Progenitor cell of endocrine pancreas (in vitro differentiated cells): ENCODE data around the gene TMC7. TPM values are rescaled to one million over a fixed set of nuclear protein-coding genes. Genes with fewer than 3 reads are reported as not detected.
A peak's percentile ranks its signal among the peaks of the same experiment; 100 is the strongest.

ENCODE experiments used
- DNase-seq: peaks from one replicate; pipeline ENCODE4 v3.0.0; 2021; ENCODE audit warnings: low spot score; ENCODE audit not compliant: unreplicated experiment
- H3K27ac Mint-ChIP-seq: 2 replicates; pipeline ENCODE4 v1.8.0; 2021; ENCODE audit warnings: mild to moderate bottlenecking, moderate library complexity, mixed read lengths
- H3K27me3 Mint-ChIP-seq: 2 replicates; pipeline ENCODE4 v1.8.0; 2021; ENCODE audit warnings: mixed read lengths
- H3K36me3 Mint-ChIP-seq: 2 replicates; pipeline ENCODE4 v1.8.0; 2022; ENCODE audit warnings: mixed read lengths; ENCODE audit not compliant: insufficient read depth
- H3K4me1 Mint-ChIP-seq: 2 replicates; pipeline ENCODE4 v1.8.0; 2021; ENCODE audit warnings: low read depth, mixed read lengths
- H3K4me3 Mint-ChIP-seq: 2 replicates; pipeline ENCODE4 v1.8.0; 2021; ENCODE audit warnings: low read depth, mild to moderate bottlenecking, moderate library complexity, mixed read lengths
- H3K9me3 Mint-ChIP-seq: 2 replicates; pipeline ENCODE4 v1.8.0; 2021; ENCODE audit warnings: low read depth, mixed read lengths
- total RNA-seq: library from RNA; stranded (reverse); gene quantifications from 2 replicates; pipeline ENCODE4 v1.2.1, GENCODE V29; 2021
- TF ChIP-seq, protein P1 (sequence below): fragments of 200-600 bp; sonication (generic); IDR thresholded peaks from one replicate; pipeline ENCODE4 v1.5.0; 2021; ENCODE audit warnings: antibody characterized with exemption, mild to moderate bottlenecking; ENCODE audit not compliant: unreplicated experiment

TMC7 gene
- total RNA-seq, 1 donor from 2014 or later: 4.8 TPM

- Mint-ChIP-seq H3K9me3 (peaks cover 2% of the 10 kb centered on the region), H3K4me3 (no peak overlapping the region), H3K27ac (peak overlapping the region; percentile 56), H3K27me3 (peaks cover 10% of the 10 kb centered on the region), H3K36me3 (no peaks in the 10 kb centered on the region), H3K4me1 (peaks cover 15% of the 10 kb centered on the region)
- TF ChIP-seq, protein P1, sequence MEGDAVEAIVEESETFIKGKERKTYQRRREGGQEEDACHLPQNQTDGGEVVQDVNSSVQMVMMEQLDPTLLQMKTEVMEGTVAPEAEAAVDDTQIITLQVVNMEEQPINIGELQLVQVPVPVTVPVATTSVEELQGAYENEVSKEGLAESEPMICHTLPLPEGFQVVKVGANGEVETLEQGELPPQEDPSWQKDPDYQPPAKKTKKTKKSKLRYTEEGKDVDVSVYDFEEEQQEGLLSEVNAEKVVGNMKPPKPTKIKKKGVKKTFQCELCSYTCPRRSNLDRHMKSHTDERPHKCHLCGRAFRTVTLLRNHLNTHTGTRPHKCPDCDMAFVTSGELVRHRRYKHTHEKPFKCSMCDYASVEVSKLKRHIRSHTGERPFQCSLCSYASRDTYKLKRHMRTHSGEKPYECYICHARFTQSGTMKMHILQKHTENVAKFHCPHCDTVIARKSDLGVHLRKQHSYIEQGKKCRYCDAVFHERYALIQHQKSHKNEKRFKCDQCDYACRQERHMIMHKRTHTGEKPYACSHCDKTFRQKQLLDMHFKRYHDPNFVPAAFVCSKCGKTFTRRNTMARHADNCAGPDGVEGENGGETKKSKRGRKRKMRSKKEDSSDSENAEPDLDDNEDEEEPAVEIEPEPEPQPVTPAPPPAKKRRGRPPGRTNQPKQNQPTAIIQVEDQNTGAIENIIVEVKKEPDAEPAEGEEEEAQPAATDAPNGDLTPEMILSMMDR: no peak
- no peak for DNase-seq
Observed at GRCh38 chr16:19092653-19093410, 109.1 kb downstream of the TMC7 start.

- H3K9me3 Mint-ChIP-seq: peaks cover 7% of the 10 kb centered on the region
- TF ChIP-seq, protein P1: no peak
- peaks cover 15% of the 10 kb centered on the region for H3K4me1 Mint-ChIP-seq
- peaks cover 12% of the 10 kb centered on the region for H3K27me3 Mint-ChIP-seq
- no peak for DNase-seq
- H3K27ac Mint-ChIP-seq: peak overlapping the region; percentile 86
- peak overlapping the region; percentile 29 for H3K4me3 Mint-ChIP-seq
- peaks cover 1% of the 10 kb centered on the region for H3K36me3 Mint-ChIP-seq
Observed at GRCh38 chr16:19093631-19094541, 110.2 kb downstream of the TMC7 start.

GRCh38 chr16:19094542-19095365 lies 111.0 kb downstream of the TMC7 start:
- Mint-ChIP-seq H3K27me3 (peaks cover 9% of the 10 kb centered on the region), H3K4me1 (peaks cover 15% of the 10 kb centered on the region), H3K36me3 (peaks cover 1% of the 10 kb centered on the region), H3K4me3 (no peak overlapping the region), H3K9me3 (peaks cover 7% of the 10 kb centered on the region), H3K27ac (no peak overlapping the region)
- no peak for DNase-seq
- TF ChIP-seq, protein P1: no peak

DNA sequence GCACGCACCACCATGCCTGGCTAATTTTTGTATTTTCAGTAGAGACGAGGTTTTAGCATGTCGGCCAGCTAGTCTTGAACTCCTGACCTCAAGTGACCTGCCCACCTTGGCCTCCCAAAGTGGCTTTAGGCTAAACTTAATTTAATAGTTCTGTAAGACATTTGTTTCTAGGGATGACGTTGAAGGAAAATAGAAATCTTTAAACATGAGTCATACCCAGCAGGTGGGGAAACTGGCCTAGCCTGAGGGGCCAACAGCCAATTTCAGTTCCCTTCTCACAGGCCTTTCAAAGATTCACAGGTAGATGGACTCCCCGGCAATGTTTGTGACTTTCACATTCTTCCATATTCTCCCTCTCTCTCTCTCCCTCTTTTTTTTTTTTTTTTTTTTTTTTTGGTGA lies 111.9 kb downstream of the TMC7 start:
- H3K36me3 Mint-ChIP-seq: peaks cover 1% of the 10 kb centered on the region
- no peak overlapping the region for H3K27ac Mint-ChIP-seq
- peaks cover 7% of the 10 kb centered on the region for H3K9me3 Mint-ChIP-seq
- no peak for DNase-seq
- TF ChIP-seq, protein P1: no peak
- peaks cover 15% of the 10 kb centered on the region for H3K4me1 Mint-ChIP-seq
- no peak overlapping the region for H3K4me3 Mint-ChIP-seq
- H3K27me3 Mint-ChIP-seq: peaks cover 8% of the 10 kb centered on the region
